Measurements from ENCODE around the gene RFC1.
"Not testable (repeated sequence)": the region's sequence is repeated elsewhere in the genome, so short reads cannot be mapped to it uniquely, and the experiment has no call there.

Gene RFC1, protein sequence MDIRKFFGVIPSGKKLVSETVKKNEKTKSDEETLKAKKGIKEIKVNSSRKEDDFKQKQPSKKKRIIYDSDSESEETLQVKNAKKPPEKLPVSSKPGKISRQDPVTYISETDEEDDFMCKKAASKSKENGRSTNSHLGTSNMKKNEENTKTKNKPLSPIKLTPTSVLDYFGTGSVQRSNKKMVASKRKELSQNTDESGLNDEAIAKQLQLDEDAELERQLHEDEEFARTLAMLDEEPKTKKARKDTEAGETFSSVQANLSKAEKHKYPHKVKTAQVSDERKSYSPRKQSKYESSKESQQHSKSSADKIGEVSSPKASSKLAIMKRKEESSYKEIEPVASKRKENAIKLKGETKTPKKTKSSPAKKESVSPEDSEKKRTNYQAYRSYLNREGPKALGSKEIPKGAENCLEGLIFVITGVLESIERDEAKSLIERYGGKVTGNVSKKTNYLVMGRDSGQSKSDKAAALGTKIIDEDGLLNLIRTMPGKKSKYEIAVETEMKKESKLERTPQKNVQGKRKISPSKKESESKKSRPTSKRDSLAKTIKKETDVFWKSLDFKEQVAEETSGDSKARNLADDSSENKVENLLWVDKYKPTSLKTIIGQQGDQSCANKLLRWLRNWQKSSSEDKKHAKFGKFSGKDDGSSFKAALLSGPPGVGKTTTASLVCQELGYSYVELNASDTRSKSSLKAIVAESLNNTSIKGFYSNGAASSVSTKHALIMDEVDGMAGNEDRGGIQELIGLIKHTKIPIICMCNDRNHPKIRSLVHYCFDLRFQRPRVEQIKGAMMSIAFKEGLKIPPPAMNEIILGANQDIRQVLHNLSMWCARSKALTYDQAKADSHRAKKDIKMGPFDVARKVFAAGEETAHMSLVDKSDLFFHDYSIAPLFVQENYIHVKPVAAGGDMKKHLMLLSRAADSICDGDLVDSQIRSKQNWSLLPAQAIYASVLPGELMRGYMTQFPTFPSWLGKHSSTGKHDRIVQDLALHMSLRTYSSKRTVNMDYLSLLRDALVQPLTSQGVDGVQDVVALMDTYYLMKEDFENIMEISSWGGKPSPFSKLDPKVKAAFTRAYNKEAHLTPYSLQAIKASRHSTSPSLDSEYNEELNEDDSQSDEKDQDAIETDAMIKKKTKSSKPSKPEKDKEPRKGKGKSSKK

DNA sequence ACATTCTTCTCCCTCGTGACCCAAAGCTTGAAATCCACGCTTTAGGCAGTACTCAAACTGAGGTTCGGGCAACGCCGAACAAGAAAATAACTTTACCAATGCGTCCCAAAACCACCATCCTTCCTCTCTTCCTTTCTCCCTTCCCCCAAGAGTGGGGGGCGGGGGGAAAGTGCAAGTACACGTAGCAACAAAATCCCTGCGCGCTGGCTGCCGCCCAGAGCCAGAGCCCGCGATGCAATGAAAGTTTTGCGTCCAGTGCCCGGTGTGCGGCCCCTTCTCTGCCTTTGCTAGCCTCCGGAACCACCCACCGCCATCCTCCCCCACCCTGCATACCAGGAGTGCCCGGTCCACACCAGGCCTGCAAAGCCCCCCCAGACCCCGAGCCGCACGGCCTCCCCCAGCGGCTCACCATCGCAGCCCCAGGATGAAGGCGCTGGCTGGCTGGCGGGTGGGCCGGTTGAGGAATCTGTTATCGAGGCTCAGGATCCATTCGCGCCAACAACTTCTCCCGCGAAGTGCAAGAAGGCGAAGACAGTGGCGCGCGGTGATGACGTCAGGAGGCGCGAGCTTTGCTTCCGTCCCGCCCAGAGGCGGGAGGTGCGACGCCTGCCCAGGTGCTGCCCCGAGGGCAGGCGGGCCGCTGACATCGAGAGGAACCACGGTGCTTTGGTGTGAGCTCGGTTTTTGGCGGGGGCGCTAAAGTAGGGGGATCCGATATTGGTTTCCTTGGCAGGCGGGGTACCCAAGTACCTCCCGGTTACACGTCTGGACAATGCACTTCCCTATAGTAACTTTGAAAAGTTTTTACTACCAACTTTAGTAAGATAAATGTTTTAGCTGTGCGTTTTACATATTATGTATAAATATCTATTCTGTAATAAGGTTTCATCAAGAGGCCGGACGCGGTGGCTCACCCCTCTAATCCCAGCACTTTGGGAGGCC is at the start of gene RFC1:
RFC1 (minus strand) TSS at position 533 of the 942 bp plus-strand sequence; CDS start at position 412, 121 bp downstream.
- DNase-seq: peak; percentile 93

DNA sequence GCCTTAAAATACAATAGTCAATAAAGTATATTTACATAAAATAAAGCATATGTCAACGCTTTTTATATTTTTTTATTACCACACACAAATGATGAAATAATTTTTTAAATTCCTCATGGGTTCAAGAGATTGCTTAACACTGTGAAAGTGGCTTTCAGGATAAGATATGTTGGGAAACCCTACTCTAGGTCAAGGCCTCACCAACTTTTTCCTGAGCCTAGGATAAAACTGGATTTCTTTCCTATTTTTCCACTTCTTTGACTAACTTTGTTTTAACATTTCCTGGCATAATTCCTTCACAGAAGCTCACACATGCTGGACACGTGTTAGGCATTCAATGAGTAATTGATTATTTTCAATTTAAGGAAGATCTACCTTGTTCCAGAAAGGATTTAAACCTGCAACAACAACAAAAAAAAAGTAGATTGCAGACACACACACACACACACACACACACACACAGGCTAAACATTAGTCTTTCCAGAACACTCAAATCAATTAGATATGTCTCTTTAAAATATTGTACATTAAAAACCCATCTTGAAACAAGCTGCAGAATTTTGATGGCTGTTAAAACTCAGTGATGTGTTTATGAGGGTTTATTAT is 49.6 kb upstream of the RFC1 start:
- no peak for DNase-seq

DNA sequence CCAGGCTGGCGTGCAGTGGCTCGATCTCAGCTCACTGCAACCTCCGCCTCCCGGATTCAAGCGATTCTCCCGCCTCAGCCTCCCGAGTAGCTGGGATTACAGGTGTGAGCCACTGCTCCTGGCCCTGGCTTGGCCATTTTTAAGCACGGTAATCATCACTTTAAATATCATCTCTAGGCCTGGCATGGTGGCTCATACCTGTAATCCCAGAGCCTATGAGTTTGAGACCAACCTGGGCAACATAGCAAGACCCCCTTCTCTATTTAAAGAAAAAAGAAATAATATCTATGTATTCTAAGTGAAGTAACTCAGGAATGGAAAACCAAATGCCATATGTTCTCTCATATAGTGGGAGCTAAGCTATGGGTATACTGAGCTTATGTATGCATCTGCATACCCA is 45.4 kb upstream of the RFC1 start:
- not testable (repeated sequence) for DNase-seq

DNA sequence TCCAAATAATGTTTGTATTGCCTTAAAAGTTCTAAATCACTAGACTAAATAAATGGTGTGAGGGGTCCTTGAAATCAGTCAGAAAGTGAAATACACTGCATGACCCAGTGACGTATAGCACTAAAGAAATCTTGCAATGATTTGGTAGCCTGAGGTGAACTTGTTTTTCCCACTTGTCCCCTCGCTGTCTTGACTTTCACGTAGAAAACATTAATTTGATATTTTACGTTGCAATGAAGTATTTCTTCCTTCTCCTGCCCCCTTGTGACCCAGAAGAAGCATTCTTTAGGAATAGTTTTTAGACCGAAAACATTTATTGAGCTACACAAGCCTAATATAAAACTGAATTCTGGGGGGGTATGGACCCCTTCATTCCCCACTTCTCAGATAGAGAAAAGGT is 44.3 kb upstream of the RFC1 start:
- no peak for DNase-seq

DNA sequence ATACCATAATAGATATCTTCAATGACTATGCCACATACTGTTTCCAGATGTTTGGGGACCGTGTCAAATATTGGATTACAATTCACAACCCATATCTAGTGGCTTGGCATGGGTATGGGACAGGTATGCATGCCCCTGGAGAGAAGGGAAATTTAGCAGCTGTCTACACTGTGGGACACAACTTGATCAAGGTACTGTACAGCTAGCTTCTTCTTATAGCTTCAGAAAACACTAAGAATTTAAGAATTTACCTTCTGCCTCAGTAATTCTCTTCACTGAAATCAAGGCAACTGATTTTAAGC is 41.4 kb upstream of the RFC1 start:
- DNase-seq: no peak

DNA sequence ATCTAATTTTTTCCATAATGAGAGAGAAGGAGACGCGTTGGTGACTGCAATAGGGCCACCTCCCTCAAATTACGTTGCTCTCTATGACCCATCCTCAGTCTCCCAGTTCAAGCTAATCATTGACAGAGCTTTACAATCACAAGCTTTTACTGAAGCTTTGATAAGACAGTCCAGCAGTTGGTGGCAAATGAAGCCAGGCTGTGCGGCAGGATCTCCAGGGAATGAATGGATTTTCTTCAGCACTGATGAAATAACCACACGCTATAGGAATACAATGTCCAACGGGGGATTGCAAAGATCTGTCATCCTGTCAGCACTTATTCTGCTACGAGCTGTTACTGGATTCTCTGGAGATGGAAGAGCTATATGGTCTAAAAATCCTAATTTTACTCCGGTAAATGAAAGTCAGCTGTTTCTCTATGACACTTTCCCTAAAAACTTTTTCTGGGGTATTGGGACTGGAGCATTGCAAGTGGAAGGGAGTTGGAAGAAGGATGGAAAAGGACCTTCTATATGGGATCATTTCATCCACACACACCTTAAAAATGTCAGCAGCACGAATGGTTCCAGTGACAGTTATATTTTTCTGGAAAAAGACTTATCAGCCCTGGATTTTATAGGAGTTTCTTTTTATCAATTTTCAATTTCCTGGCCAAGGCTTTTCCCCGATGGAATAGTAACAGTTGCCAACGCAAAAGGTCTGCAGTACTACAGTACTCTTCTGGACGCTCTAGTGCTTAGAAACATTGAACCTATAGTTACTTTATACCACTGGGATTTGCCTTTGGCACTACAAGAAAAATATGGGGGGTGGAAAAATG is 40.8 kb upstream of the RFC1 start, which contains the start of gene KLB:
KLB (plus strand) TSS at position 168 of the 821 bp plus-strand sequence; CDS start at position 188, 20 bp downstream.
- no peak for DNase-seq

DNA sequence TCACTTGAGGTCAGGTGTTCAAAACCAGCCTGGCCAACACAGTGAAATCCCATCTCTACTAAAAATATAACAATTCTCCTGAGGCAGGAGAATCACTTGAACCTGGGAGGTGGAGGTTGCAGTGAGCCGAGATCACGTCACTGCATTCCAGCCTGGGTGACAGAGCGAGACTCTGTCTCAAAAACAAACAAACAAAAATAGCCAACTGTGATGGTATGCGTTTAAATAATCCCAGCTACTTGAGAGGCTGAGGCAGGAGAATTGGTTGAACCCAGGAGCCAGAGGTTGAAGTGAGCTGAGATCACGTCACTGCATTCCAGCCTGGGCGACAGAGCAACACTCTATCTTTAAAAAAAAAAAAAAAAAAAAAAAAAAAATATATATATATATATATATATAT is 35.5 kb upstream of the RFC1 start:
- not testable (repeated sequence) for DNase-seq

DNA sequence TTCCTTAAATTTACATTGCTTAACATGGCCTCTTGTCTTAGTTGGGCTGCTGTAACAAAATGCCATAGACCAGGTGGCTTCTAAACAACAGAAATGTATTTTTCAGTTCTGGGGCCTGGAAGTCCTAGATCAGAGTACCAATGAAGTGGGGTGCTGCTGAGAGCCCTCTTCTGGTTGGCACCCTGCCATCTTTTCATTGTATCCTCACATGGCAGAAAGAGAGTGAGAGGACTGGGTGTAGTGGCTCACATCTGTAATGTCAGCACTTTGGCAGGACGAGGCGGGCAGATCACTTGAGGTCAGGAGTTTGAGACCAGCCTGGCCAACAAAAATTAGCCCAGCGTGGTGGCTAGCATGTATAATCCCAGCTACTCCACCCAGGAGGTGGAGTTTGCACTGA is 28.5 kb upstream of the RFC1 start:
- no peak for DNase-seq

DNA sequence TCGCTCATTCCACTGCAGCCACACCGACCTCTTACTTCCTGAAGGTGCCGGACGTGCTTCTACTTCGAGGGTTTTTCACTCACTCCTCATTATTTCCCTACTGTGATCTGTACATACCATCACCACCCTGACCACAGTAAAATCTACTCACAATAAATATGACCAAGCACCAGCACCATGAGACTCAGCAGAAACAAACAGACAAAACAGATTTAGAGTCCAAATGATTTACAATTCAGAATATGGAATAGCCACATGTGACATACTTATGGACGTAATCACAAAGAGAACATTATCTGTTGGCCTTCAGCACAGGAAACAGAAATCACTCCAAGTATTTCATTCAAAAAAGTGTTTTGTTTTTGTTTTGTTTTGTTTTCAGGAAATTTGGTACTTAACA is 24.4 kb upstream of the RFC1 start:
- DNase-seq: no peak

DNA sequence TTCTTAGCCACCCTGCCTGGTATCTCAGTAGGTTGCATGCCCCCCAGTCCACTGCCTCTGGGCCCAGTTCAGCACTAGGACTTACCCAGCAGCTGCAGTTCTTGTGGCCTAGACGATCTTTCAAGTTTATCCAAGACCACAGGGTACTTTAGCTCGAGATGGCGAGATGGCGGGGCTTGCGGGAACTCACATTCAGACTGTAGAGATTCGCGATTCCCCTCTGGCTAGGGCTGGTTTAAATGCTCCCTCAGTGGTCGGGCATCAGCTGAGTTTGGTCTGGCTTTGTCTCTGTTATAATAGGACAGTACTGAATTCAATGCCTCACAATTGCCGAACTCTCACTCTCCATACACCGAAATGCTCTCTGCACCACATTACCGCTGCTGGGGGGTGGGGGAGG is 18.4 kb upstream of the RFC1 start:
- no peak for DNase-seq

DNA sequence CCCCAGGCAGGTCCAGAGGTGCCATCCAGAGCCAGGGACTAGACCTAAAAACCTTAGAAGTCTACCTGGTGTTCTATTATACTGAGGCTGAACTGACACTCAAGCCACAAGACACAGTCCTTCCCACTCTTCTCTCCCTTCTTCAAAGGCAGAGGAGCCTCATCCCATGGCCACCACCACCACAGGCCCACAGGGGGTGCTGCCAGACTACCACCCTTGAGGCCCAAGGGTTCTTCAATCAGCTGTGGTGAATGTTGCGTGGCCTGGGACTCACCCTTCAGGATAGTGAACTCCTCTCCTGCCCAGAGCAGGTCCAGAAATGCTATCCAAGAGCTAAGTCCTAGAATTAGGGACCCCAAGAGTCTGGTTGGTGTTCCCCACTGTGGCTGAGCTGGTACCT is 17.5 kb upstream of the RFC1 start:
- no peak for DNase-seq

DNA sequence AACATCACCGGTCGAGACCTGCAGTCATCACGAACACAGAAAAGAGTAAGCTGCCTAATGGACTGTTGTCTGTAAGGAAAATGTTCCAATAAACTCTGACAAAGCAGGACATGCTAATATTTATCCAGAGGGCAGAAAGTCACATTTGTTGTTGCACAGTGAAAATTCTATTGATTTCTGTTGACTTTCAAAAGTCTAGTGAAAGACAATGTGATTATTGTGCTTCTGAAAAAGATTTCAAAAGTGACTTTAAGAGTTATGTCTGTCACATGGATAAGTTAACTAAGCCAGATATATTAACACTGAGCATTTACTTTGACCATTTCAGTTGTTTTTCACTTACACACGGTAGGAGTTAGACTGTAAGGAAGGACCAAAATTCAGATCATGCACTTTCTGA is 9.3 kb upstream of the RFC1 start:
- no peak for DNase-seq

DNA sequence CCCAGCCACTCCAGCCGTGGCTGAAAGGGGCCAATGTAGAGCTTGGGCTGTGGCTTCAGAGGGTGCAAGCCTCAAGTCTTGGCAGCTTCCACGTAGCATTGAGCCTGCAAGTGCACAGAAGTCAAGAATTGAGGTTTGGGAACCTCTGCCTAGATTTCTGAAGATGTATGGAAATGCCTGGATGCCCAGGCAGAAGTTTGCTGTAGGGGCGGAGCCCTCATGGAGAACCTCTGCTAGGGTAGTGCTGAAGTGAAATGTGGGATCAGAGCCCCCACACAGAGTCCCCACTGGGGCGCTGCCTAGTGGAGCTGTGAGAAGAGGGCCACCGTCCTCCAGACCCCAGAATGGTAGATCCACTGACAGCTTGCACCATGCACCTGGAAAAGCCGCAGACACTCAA is 5.0 kb upstream of the RFC1 start:
- not testable (repeated sequence) for DNase-seq

DNA sequence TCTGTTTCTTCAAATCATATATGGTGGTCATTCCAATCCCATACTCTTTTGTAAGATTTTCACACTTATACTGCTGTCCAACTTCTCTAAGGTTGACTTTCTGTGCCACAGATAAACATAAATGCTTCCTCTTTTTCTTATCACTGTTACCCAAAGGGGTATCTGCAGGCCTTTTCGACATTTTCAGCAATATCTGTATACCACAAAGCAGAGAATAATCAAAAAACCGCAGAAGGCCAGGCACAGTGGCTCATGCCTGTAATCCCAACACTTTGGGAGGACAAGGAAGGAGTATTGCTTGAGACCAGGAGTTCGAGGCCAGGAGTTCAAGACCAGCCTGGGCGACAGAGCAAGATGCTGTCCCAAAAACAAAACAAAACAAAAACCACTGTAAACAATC is 3.1 kb upstream of the RFC1 start:
- DNase-seq: no peak

DNA sequence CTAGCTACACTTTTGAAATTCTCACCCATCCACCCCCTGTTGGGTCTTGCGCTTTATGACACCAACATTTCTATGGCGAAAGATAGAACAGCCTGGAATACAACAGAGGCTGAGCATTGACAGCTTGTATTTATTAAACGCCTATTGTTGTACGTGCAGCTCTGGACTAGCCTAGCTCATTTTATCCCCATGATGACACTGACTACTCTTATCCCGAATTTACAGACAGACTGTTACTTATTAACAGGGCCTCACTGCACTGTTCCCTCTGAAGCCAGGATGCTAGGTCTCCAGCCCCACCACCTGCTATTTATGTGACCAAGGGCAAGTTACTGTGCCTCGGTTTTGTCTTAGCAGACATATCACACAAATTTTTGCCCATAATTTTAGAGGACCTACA is 1.0 kb upstream of the RFC1 start:
- no peak for DNase-seq

DNA sequence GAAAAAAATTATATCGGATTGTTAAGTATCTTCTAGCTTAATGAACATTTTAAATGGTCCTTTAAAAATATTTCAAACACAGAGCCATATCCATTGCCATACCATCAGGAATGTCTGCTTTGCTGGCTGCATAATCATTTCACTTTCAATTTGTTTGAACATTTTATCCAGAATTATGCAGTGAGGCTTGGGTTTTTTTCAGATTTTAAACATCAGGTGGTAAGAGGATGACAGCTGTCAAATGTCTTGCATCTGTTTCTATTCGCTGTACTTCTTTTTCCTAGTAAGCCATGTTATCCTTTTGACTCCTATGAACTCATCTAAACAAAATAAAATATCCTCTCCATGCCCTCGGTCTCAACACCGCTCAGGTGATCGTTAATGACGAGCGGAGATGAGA is 802 bp downstream of the RFC1 start:
- no peak for DNase-seq

DNA sequence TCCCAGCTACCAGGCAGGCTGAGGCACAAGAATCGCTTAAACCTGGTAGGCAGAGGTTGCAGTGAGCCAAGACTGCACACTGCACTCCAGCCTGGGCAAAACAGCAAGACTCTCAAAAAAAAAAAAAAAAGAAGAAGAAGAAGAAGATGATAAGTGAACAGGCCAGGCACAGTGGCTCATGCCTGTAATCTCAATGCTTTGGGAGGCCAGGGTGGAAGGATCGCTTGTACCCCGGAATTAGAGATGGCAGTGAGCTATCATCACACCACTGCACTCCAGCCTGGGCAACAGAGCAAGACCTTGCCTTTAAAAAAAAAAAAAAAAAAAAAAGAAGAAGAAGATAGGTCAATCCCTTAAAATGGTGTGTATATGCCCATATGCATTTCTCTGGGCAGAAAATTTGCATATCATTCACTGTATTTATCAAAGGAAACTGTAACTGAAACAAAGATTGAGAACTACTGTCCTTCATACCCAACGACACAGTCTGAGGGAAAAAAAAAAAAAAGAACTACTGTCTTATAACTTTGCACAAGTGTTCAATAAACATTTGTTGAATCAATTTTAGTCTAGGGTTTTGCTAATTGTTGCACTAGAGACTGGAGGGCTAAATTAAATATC is 2.3 kb downstream of the RFC1 start:
- DNase-seq: no peak

DNA sequence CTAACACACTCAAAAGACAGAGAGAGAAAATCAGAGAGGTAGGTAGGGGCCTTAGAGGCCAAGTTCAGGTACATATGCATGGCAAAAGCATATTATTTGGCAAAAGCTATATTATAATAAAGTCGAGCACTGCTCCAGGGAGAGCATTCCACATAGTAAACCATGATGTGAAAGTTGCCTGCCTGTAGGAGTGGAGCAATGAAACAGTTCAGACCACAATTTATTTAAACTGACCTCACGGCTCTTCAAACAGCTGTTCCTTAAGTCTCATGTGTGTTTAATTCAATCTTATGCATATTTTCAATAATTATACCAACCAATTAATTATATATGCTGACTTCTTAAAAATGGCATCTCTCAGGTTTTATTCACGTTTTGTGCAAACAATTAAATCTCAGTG is 3.3 kb downstream of the RFC1 start:
- DNase-seq: no peak

DNA sequence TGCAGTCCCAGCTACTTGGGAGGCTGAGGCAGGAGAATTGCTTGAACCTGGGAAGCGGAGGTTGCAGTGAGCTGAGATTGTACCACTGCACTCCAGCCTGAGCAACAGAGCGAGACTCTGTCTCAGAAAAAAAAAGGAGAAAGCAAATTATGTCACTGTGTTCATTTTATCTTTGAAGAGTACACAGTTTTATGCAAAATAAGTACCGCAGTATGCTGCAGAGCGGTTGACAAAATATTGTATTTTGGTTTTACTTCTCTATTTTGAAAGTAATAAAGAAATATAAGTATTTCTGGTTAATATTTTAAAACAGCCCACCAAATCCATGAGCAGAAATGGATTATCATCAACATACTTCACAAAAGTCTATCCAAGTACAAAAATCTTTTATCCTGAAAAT is 5.6 kb downstream of the RFC1 start:
- not testable (repeated sequence) for DNase-seq

DNA sequence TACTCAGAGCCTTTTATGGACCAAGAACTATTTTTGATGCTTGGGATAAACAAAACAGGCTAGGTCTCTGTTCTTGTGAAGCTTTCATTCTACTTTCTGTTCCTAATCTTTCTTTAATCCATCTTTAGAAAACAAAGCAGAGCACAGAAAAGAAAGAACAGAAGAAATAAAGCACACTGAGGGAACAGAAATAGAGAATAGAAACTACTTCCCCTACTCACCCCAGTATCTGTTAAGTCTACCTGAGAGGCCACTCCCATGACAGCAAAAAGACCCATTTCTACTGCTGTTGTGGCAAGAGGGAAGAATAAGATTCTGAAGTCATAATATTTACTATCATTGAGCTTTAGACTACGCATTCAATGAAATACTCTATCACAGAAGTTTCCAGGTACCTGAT is 9.2 kb downstream of the RFC1 start:
- peak; percentile 30 for DNase-seq

DNA sequence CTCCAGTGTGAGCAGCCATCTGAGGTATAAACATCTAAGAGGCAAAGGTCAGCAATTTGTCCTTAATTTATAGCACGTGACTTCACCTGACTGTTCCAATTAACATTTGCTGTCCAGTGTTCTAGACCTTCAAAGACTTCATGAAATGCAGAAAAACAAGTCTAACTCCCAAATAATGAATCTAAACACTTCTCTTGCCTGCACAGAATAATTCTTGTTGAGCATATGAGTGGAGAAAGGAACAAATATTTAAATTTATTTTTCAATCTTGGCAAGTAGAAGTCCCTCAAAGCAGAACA is 12.0 kb downstream of the RFC1 start:
- DNase-seq: no peak

Measured in activated CD4-positive, alpha-beta T cell treated with anti-CD3 and anti-CD28 coated beads, Interleukin-2, amount 50 U/mL, for 16 hours (primary cell).